OCI-LY3 (cell line): Measurements from ENCODE around the gene BAIAP2L2.

Experiments
- EZH2phosphoT487 ChIP-seq: fragments of 200-600 bp; shearing (Covaris generic); IDR thresholded peaks from 2 replicates; pipeline ENCODE4 v1.6.1; 2018; ENCODE audit warnings: antibody characterized with exemption, mixed run types, low read depth
- TF ChIP-seq, protein P1 (sequence below): fragments of 200-600, 300-600 bp; sonication (generic); IDR thresholded peaks from 2 replicates; pipeline ENCODE4 v1.5.1; 2014; ENCODE audit warnings: antibody characterized with exemption, low read length, low read depth

GRCh38 chr22:38137876-38138687, 27.6 kb upstream of the BAIAP2L2 start:
- TF ChIP-seq, protein P1, sequence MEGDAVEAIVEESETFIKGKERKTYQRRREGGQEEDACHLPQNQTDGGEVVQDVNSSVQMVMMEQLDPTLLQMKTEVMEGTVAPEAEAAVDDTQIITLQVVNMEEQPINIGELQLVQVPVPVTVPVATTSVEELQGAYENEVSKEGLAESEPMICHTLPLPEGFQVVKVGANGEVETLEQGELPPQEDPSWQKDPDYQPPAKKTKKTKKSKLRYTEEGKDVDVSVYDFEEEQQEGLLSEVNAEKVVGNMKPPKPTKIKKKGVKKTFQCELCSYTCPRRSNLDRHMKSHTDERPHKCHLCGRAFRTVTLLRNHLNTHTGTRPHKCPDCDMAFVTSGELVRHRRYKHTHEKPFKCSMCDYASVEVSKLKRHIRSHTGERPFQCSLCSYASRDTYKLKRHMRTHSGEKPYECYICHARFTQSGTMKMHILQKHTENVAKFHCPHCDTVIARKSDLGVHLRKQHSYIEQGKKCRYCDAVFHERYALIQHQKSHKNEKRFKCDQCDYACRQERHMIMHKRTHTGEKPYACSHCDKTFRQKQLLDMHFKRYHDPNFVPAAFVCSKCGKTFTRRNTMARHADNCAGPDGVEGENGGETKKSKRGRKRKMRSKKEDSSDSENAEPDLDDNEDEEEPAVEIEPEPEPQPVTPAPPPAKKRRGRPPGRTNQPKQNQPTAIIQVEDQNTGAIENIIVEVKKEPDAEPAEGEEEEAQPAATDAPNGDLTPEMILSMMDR = no peak
- TF ChIP-seq EZH2phosphoT487 = no peak
